HepG2 (cell line): Measurements from ENCODE around the gene GRAMD1B. TPM values are rescaled to one million over a fixed set of nuclear protein-coding genes. Genes with fewer than 3 reads are reported as not detected.

Experiments used
- ATAC-seq: fragments of 200-7000 bp; cut with Tn5 transposase; 3 replicates; pipeline ENCODE4 v1.9.1; 2020; ENCODE audit warnings: mild to moderate bottlenecking, moderate library complexity
- BruUV-seq: library from RNA; stranded (reverse); fragments of 400-500 nt; replicated peaks from 2 replicates; lab custom pipeline; 2021; lab: Mats Ljungman, UMichigan
- CTCF ChIA-PET: fragments of 300-600 bp; formaldehyde crosslinking; extraction: SDS; loops from one replicate; lab custom pipeline; 2021; ENCODE audit warnings: low total read pairs, inconsistent platforms, low intra/inter-chr PET ratio; lab: Yijun Ruan, JAX
- POLR2A ChIA-PET: fragments of 350-600 bp; sonication (Branson Sonifier 250); formaldehyde crosslinking; loops from one replicate; lab custom pipeline; 2020; ENCODE audit warnings: antibody characterized with exemption, inconsistent platforms; lab: Yijun Ruan, JAX
- DNase-seq: peaks from one replicate; pipeline ENCODE4 v3.0.0-alpha.2; 2015; ENCODE audit warnings: low spot score
- FAIRE-seq: peaks from 3 replicates; lab custom pipeline; 2011; peaks lifted over from hg19 to GRCh38; lab: Jason Lieb, UNC
- H2AFZ ChIP-seq: one replicate; pipeline ENCODE4 v1.6.1; 2011; ENCODE audit warnings: low read length, inconsistent platforms
- H3K27ac ChIP-seq: fragments of 300-600 bp; 3 replicates; pipeline ENCODE4 v1.8.0; 2011; ENCODE audit warnings: mixed run types, mild to moderate bottlenecking, mixed read lengths, low read length, inconsistent platforms; ENCODE audit not compliant: insufficient read depth; ENCODE audit errors: extremely low read length
- H3K27me3 ChIP-seq, 2 experiments: fragments of 200-600 bp in 1 of 2; 2 replicates in 1 of 2; 3 replicates in 1 of 2; pipeline versions ENCODE4 v1.6.0 to v1.8.0; 2011; ENCODE audit warnings: low read length in 2 of 2, mild to moderate bottlenecking in 2 of 2, moderate library complexity in 2 of 2, inconsistent platforms in 1 of 2; ENCODE audit not compliant: insufficient read depth in 2 of 2, control insufficient read depth in 1 of 2
- H3K36me3 ChIP-seq, 2 experiments: fragments of 200-600 bp in 1 of 2; replicated peaks in 1 of 2; 2 replicates in 1 of 2; 3 replicates in 1 of 2; pipeline versions ENCODE4 v1.5.1 to v1.8.0; 2011; ENCODE audit warnings: low read length in 2 of 2, inconsistent platforms in 1 of 2; ENCODE audit not compliant: insufficient read depth in 2 of 2, control insufficient read depth in 1 of 2
- H3K4me1 ChIP-seq: 2 replicates; pipeline ENCODE4 v1.5.1; 2012; ENCODE audit warnings: low read length, inconsistent platforms; ENCODE audit not compliant: insufficient read depth
- H3K4me2 ChIP-seq: 2 replicates; pipeline ENCODE4 v1.6.0; 2011; ENCODE audit warnings: low read depth, low read length, inconsistent platforms
- H3K4me3 ChIP-seq, 3 experiments: fragments of 200-600 bp in 1 of 3; sonication (generic), shearing (Covaris generic) in 1 of 3; replicated peaks in 1 of 3; 2 replicates each; pipeline ENCODE4 v1.5.1; 2011 to 2016; ENCODE audit warnings: low read length in 3 of 3, inconsistent platforms in 2 of 3, low read depth in 2 of 3, mild to moderate bottlenecking in 2 of 3, control low read depth in 1 of 3, mixed read lengths in 1 of 3; ENCODE audit not compliant: insufficient read depth in 1 of 3
- H3K79me2 ChIP-seq: one replicate; pipeline ENCODE4 v1.6.1; 2011; ENCODE audit warnings: low read length, inconsistent platforms; ENCODE audit not compliant: insufficient read depth
- H3K9ac ChIP-seq: 2 replicates; pipeline ENCODE4 v1.6.0; 2011; ENCODE audit warnings: mild to moderate bottlenecking, low read depth, low read length, inconsistent platforms; ENCODE audit not compliant: insufficient read depth
- H3K9me3 ChIP-seq: 2 replicates; pipeline ENCODE4 v1.5.1; 2012; ENCODE audit warnings: mild to moderate bottlenecking, low read length
- H4K20me1 ChIP-seq: 2 replicates; pipeline ENCODE4 v1.6.0; 2011; ENCODE audit warnings: inconsistent platforms, mild to moderate bottlenecking, low read length, moderate library complexity; ENCODE audit not compliant: insufficient read depth
- ARID2 ChIP-seq: sonication (generic); formaldehyde crosslinking; IDR thresholded peaks from 2 replicates; pipeline ENCODE4 v1.8.1; 2022; ENCODE audit warnings: mild to moderate bottlenecking, missing genetic modification reagents, borderline replicate concordance
- ASH2L ChIP-seq: fragments of 300-600, 200-600 bp; sonication (generic); IDR thresholded peaks from 2 replicates; pipeline ENCODE4 v1.7.0; 2017; ENCODE audit warnings: low read depth, mild to moderate bottlenecking, moderate library complexity, mixed read lengths, low read length; ENCODE audit not compliant: insufficient read length
- ATF7-NPFF ChIP-seq: sonication (generic); formaldehyde crosslinking; IDR thresholded peaks from 2 replicates; pipeline ENCODE4 v1.8.1; 2023; ENCODE audit warnings: mild to moderate bottlenecking, low read depth, missing genetic modification reagents, moderate library complexity
- CREBL2 ChIP-seq: sonication (generic); formaldehyde crosslinking; IDR thresholded peaks from 2 replicates; pipeline ENCODE4 v1.8.1; 2023; ENCODE audit warnings: missing genetic modification reagents, mild to moderate bottlenecking, borderline replicate concordance
- E2F2 ChIP-seq: sonication (generic); formaldehyde crosslinking; IDR thresholded peaks from 2 replicates; pipeline ENCODE4 v1.4.0; 2020; ENCODE audit warnings: missing genetic modification reagents, borderline replicate concordance
- IKZF1 ChIP-seq: fragments of 450-650 bp; IDR thresholded peaks from 2 replicates; pipeline ENCODE4 v1.7.1; 2016
- MNT ChIP-seq: fragments of 450-650 bp; IDR thresholded peaks from 2 replicates; pipeline ENCODE4 v1.6.1; 2016
- SMYD3 ChIP-seq: sonication (generic); formaldehyde crosslinking; IDR thresholded peaks from 2 replicates; pipeline ENCODE4 v1.8.1; 2023; ENCODE audit warnings: mild to moderate bottlenecking, missing genetic modification reagents
- SRSF1 ChIP-seq: fragments of 200-400 bp; formaldehyde crosslinking; optimal IDR thresholded peaks from 2 replicates; pipeline ENCODE3; 2017; ENCODE audit warnings: mild to moderate bottlenecking, low read depth, low read length, moderate library complexity
- ZNF224 ChIP-seq: sonication (generic); formaldehyde crosslinking; IDR thresholded peaks from 2 replicates; pipeline ENCODE4 v1.5.0; 2020; ENCODE audit warnings: mild to moderate bottlenecking, missing genetic modification reagents
- ZNF432 ChIP-seq: sonication (generic); formaldehyde crosslinking; IDR thresholded peaks from 2 replicates; pipeline ENCODE4 v1.5.0; 2020; ENCODE audit warnings: missing genetic modification reagents, mild to moderate bottlenecking, borderline replicate concordance
- ZNF639 ChIP-seq: conservative IDR thresholded peaks from 2 replicates; pipeline ENCODE4 v1.6.1; 2018; ENCODE audit warnings: missing genetic modification reagents
- WGBS: methylation state at CpG from one replicate; pipeline ENCODE4 v1.1.6; 2017; ENCODE audit warnings: low lambda C conversion rate; 5-methylcytosine and 5-hydroxymethylcytosine counted together
- in situ Hi-C: cut with HindIII; loops from 2 replicates; pipeline ENCODE4 v1.10.0; 2017; ENCODE audit warnings: low pct_unique_long_range_greater_than_20kb; ENCODE audit not compliant: extremely low pct_ligation_motif_present
- intact Hi-C: fragments of 100-400 bp; cut with micrococcal nuclease; formaldehyde crosslinking; loops from one replicate; pipeline ENCODE4 v1.10.0; 2022; ENCODE audit not compliant: unreplicated experiment
- polyA plus RNA-seq, 8 experiments: library from polyadenylated mRNA; depleted of rRNA in 3 of 8; stranded (reverse) in 7 of 8; unstranded in 1 of 8; fragments of >200 nt; fragmentation: Illumina TruSeq in 4 of 8; extraction: Trizol in 4 of 8; gene quantifications; 2 replicates each; pipeline versions ENCODE4 v1.2.1 to v1.2.3, GENCODE V29; 2011 to 2016; ENCODE audit warnings: low read depth in 4 of 8, missing spikeins in 1 of 8, mixed read lengths in 1 of 8; ENCODE audit not compliant: insufficient read depth in 1 of 8
- total RNA-seq, 5 experiments: library from RNA; depleted of rRNA; stranded (reverse); fragments of >200 nt; fragmentation: Illumina TruSeq; extraction: Trizol; gene quantifications; 2 replicates each; pipeline ENCODE4 v1.2.3, GENCODE V29; 2016; ENCODE audit warnings: low read depth in 1 of 5
- TF ChIP-seq, protein P1 (sequence below): sonication (generic); formaldehyde crosslinking; IDR thresholded peaks from 2 replicates; pipeline ENCODE4 v1.4.0; 2020; ENCODE audit warnings: missing genetic modification reagents, low read depth, mild to moderate bottlenecking, borderline replicate concordance

The GRAMD1B gene
- total and polyA plus RNA-seq, 2 of the 13 experiments (the other 11 are each of a cell fraction or from before 2014, with no cell fraction given), result 0.12 TPM; not detected in 1

DNA sequence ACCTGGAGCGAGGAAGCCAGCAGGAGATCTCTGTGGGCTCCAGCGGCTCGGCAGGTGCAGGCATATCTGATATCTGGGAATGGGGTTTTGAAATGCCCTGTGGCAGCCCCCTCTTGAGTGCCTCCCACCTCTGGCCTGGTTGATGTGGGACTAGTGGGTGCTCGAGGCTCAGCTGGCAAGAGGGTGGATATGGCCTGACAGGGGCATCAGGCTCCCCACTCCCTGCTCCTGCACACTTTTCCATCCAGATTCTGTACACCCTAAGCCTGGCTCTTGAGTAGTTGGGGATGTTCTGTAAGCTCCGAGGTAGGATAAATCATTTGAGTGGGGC lies 149.4 kb downstream of the GRAMD1B start:
- Histone ChIP-seq H3K9me3 (no peaks in the 10 kb centered on the region), H3K36me3 (no peaks in the 10 kb centered on the region), H3K9ac (no peak overlapping the region), H3K4me2 (no peak overlapping the region), H3K4me1 (no peaks in the 10 kb centered on the region), H3K27me3 (peaks cover 1 to 27% of the 10 kb centered on the region in 2 experiments), H3K27ac (no peak overlapping the region), H3K4me3 (no peak overlapping the region), H3K79me2 (no peaks in the 10 kb centered on the region), H4K20me1 (no peaks in the 10 kb centered on the region), H2AFZ (no peak overlapping the region)
- intact Hi-C loops, result no loop called here
- FAIRE-seq (no peak), ATAC-seq (no peak), DNase-seq (no peak)
- in situ Hi-C loops, result no loop called here
- BruUV-seq, result no TSS peak
- ChIA-PET POLR2A (no interaction called here), CTCF (no interaction called here)
- TF ChIP-seq SRSF1, result no peak
- no peak for TF ChIP-seq SMYD3 (CRISPR knock-in tag)
- no peak for TF ChIP-seq ASH2L
- TF ChIP-seq, protein P1, sequence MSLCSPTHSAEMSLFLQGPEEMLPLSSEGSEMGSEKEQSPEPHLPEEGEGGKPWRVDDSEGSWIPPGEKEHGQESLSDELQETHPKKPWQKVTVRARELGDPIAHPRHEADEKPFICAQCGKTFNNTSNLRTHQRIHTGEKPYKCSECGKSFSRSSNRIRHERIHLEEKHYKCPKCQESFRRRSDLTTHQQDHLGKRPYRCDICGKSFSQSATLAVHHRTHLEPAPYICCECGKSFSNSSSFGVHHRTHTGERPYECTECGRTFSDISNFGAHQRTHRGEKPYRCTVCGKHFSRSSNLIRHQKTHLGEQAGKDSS, result no peak
- no peak for TF ChIP-seq IKZF1
- no peak for TF ChIP-seq ZNF432 (CRISPR knock-in tag)
- no peak for TF ChIP-seq E2F2 (CRISPR knock-in tag)
- TF ChIP-seq CREBL2 (CRISPR knock-in tag), result no peak
- TF ChIP-seq ARID2 (CRISPR knock-in tag), result no peak
- no peak for TF ChIP-seq MNT
- no peak for TF ChIP-seq ZNF639 (CRISPR knock-in tag)
- TF ChIP-seq ATF7-NPFF (CRISPR knock-in tag), result no peak
- no peak for TF ChIP-seq ZNF224 (CRISPR knock-in tag)
- 0% methylated on average over 1 of the region's 5 CpGs for WGBS
